NK-92 (cell line): Measurements from ENCODE around the gene TGFBI.

Experiments
- DNase-seq: peaks from one replicate; lab custom pipeline; 2025; ENCODE audit not compliant: unreplicated experiment; lab: John Stamatoyannopoulos, UW

Gene TGFBI

GRCh38 chr5:136025900-136026299, 2.9 kb upstream of the TGFBI start:
- no peak for DNase-seq

GRCh38 chr5:136026636-136027035, 2.2 kb upstream of the TGFBI start:
- no peak for DNase-seq

GRCh38 chr5:136027311-136027710, 1.5 kb upstream of the TGFBI start:
- DNase-seq: no peak

- DNase-seq: no peak
Observed at GRCh38 chr5:136028090-136028489, 698 bp upstream of the TGFBI start.

GRCh38 chr5:136030252-136030651, 1.5 kb downstream of the TGFBI start:
- DNase-seq: no peak

GRCh38 chr5:136030956-136031611, 2.3 kb downstream of the TGFBI start:
- no peak for DNase-seq

- no peak for DNase-seq
Observed at GRCh38 chr5:136031711-136032110, 2.9 kb downstream of the TGFBI start.

GRCh38 chr5:136032564-136032963, 3.8 kb downstream of the TGFBI start:
- no peak for DNase-seq

GRCh38 chr5:136033234-136033633, 4.4 kb downstream of the TGFBI start:
- DNase-seq: no peak

GRCh38 chr5:136033848-136034247, 5.1 kb downstream of the TGFBI start:
- no peak for DNase-seq

- DNase-seq: no peak
Observed at GRCh38 chr5:136034492-136034891, 5.7 kb downstream of the TGFBI start.

GRCh38 chr5:136034984-136035383, 6.2 kb downstream of the TGFBI start:
- DNase-seq: no peak

- DNase-seq: no peak
Observed at GRCh38 chr5:136035837-136036236, 7.0 kb downstream of the TGFBI start.

- no peak for DNase-seq
Observed at GRCh38 chr5:136036293-136036911, 7.6 kb downstream of the TGFBI start.

GRCh38 chr5:136037001-136037705, 8.4 kb downstream of the TGFBI start:
- no peak for DNase-seq

- DNase-seq: no peak
Observed at GRCh38 chr5:136038635-136039034, 9.8 kb downstream of the TGFBI start.

GRCh38 chr5:136039202-136039601, 10.4 kb downstream of the TGFBI start:
- no peak for DNase-seq

- no peak for DNase-seq
Observed at GRCh38 chr5:136040746-136041415, 12.1 kb downstream of the TGFBI start.

- no peak for DNase-seq
Observed at GRCh38 chr5:136042156-136042555, 13.4 kb downstream of the TGFBI start.

- DNase-seq: no peak
Observed at GRCh38 chr5:136042665-136043121, 13.9 kb downstream of the TGFBI start.

GRCh38 chr5:136043551-136043950, 14.8 kb downstream of the TGFBI start:
- no peak for DNase-seq
